Loucy (cell line): ENCODE measurements around the gene ANGPTL8.

ENCODE experiments used
- H2AFZ ChIP-seq: fragments of 200-600 bp; sonication (generic); 2 replicates; pipeline ENCODE4 v1.6.0; 2016; ENCODE audit warnings: antibody characterized with exemption, mild to moderate bottlenecking, low read length, moderate library complexity
- H3F3A ChIP-seq: fragments of 200-600 bp; 2 replicates; pipeline ENCODE4 v1.6.0; 2016; ENCODE audit warnings: antibody characterized with exemption, low read depth, mild to moderate bottlenecking
- H3K27me3 ChIP-seq: fragments of 200-600 bp; sonication (generic); 2 replicates; pipeline ENCODE4 v1.6.1; 2014; ENCODE audit warnings: low read length, mild to moderate bottlenecking; ENCODE audit not compliant: insufficient read depth, poor library complexity, severe bottlenecking
- H3K36me3 ChIP-seq: fragments of 200-600 bp; sonication (generic); 2 replicates; pipeline ENCODE4 v1.6.1; 2016; ENCODE audit warnings: low read length; ENCODE audit not compliant: insufficient read depth
- H3K4me1 ChIP-seq: fragments of 200-600 bp; sonication (generic); 2 replicates; pipeline ENCODE4 v1.5.1; 2014; ENCODE audit warnings: low read length, mild to moderate bottlenecking; ENCODE audit not compliant: insufficient read depth, poor library complexity, severe bottlenecking
- H3K4me2 ChIP-seq: fragments of 200-600 bp; sonication (generic); 2 replicates; pipeline ENCODE4 v1.6.0; 2014; ENCODE audit warnings: antibody characterized with exemption, low read length, low read depth, mild to moderate bottlenecking; ENCODE audit not compliant: poor library complexity, severe bottlenecking
- H3K4me3 ChIP-seq: fragments of 200-600 bp; sonication (generic); 2 replicates; pipeline ENCODE4 v1.5.1; 2014; ENCODE audit warnings: low read length, mild to moderate bottlenecking, mixed read lengths; ENCODE audit not compliant: poor library complexity, severe bottlenecking
- H3K79me2 ChIP-seq: fragments of 200-600 bp; sonication (generic); 2 replicates; pipeline ENCODE4 v1.6.1; 2014; ENCODE audit warnings: low read length; ENCODE audit not compliant: insufficient read depth
- H3K9ac ChIP-seq: fragments of 200-600 bp; sonication (generic); 2 replicates; pipeline ENCODE4 v1.6.0; 2014; ENCODE audit warnings: mild to moderate bottlenecking, low read depth, low read length, moderate library complexity; ENCODE audit not compliant: poor library complexity, severe bottlenecking
- H3K9me2 ChIP-seq: fragments of 200-600 bp; sonication (generic); replicated peaks from 2 replicates; pipeline ENCODE4 v1.6.1; 2016; ENCODE audit warnings: low read depth, low read length, mixed read lengths
- H3K9me3 ChIP-seq: fragments of 200-600 bp; sonication (generic); 2 replicates; pipeline ENCODE4 v1.6.1; 2014; ENCODE audit warnings: mild to moderate bottlenecking, antibody characterized with exemption, low read length, low read depth; ENCODE audit not compliant: insufficient read depth
- H4K20me1 ChIP-seq: fragments of 200-600 bp; sonication (generic); 2 replicates; pipeline ENCODE4 v1.6.0; 2014; ENCODE audit warnings: antibody characterized with exemption, low read length, mild to moderate bottlenecking; ENCODE audit not compliant: insufficient read depth, poor library complexity, severe bottlenecking
- CTCF ChIP-seq: fragments of 200-600 bp; sonication (generic); conservative IDR thresholded peaks from 2 replicates; pipeline ENCODE4 v1.5.1; 2014; ENCODE audit warnings: mild to moderate bottlenecking, antibody characterized with exemption, low read length
- EZH2phosphoT487 ChIP-seq: fragments of 200-600 bp; IDR thresholded peaks from 2 replicates; pipeline ENCODE4 v1.6.1; 2018; ENCODE audit warnings: antibody characterized with exemption, mild to moderate bottlenecking, moderate library complexity, borderline replicate concordance

The ANGPTL8 gene

DNA sequence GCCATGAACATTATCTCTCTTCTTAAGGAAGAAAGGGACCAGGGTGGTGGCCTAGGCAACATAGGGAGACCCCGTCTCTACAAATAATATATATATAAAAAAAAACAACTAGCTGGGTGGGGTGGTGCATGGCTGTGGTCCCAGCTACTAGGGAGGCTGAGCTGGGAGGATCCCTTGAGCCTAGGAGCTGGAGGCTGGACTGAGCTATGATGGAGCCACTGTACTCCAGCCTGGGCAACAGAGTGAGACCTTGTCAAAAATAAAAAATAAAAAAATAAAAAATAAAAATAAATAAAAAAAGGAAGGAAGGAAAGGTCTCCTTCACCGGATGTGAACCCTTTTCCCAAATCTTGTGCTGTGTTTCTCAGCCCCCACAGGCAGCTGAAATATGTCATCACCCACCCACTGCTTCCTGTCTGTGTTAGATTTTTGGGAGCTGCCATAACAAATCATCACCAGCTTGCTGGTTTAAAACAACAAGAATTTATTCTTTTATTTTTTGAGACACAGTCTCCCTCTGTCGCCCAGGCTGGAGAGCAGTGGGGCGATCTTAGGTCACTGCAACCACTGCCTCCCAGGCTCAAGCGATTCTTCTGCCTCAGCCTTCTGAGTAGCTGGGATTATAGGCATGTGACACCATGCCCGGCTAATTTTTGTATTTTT, 47.0 kb downstream of the ANGPTL8 start:
- H3K9me2 ChIP-seq: no peaks in the 10 kb centered on the region
- no peak overlapping the region for H3K4me2 ChIP-seq
- TF ChIP-seq CTCF (no peak), EZH2phosphoT487 (no peak)
- H3K79me2 ChIP-seq: no peaks in the 10 kb centered on the region
- H3K4me1 ChIP-seq: no peaks in the 10 kb centered on the region
- no peaks in the 10 kb centered on the region for H3F3A ChIP-seq
- H3K9me3 ChIP-seq: no peaks in the 10 kb centered on the region
- no peaks in the 10 kb centered on the region for H4K20me1 ChIP-seq
- H3K36me3 ChIP-seq: no peaks in the 10 kb centered on the region
- H3K4me3 ChIP-seq: no peak overlapping the region
- peaks cover 5% of the 10 kb centered on the region for H3K27me3 ChIP-seq
- no peak overlapping the region for H3K9ac ChIP-seq
- no peak overlapping the region for H2AFZ ChIP-seq

- no peaks in the 10 kb centered on the region for H4K20me1 ChIP-seq
- TF ChIP-seq EZH2phosphoT487 (no peak), CTCF (peak; percentile 50)
- no peak overlapping the region for H2AFZ ChIP-seq
- H3K9ac ChIP-seq: no peak overlapping the region
- H3F3A ChIP-seq: no peaks in the 10 kb centered on the region
- H3K4me3 ChIP-seq: no peak overlapping the region
- no peaks in the 10 kb centered on the region for H3K27me3 ChIP-seq
- no peaks in the 10 kb centered on the region for H3K9me3 ChIP-seq
- no peak overlapping the region for H3K4me2 ChIP-seq
- no peaks in the 10 kb centered on the region for H3K79me2 ChIP-seq
- peaks cover under 1% of the 10 kb centered on the region for H3K4me1 ChIP-seq
- no peaks in the 10 kb centered on the region for H3K36me3 ChIP-seq
- H3K9me2 ChIP-seq: no peaks in the 10 kb centered on the region
Observed at GRCh38 chr19:11288349-11288748, 48.9 kb downstream of the ANGPTL8 start.

GRCh38 chr19:11290256-11290655, 50.8 kb downstream of the ANGPTL8 start:
- no peaks in the 10 kb centered on the region for H4K20me1 ChIP-seq
- no peaks in the 10 kb centered on the region for H3F3A ChIP-seq
- no peak for TF ChIP-seq CTCF
- TF ChIP-seq EZH2phosphoT487: no peak
- no peaks in the 10 kb centered on the region for H3K36me3 ChIP-seq
- no peak overlapping the region for H3K4me3 ChIP-seq
- no peak overlapping the region for H3K9ac ChIP-seq
- no peaks in the 10 kb centered on the region for H3K27me3 ChIP-seq
- H3K4me2 ChIP-seq: no peak overlapping the region
- H3K79me2 ChIP-seq: no peaks in the 10 kb centered on the region
- H2AFZ ChIP-seq: no peak overlapping the region
- no peaks in the 10 kb centered on the region for H3K9me3 ChIP-seq
- H3K4me1 ChIP-seq: peaks cover 7% of the 10 kb centered on the region
- H3K9me2 ChIP-seq: no peaks in the 10 kb centered on the region
